GM12878 (cell line): ENCODE data around the gene RHAG. TPM values are rescaled to one million over a fixed set of nuclear protein-coding genes. Genes with fewer than 3 reads are reported as not detected.

Source experiments
- polyA plus RNA-seq, 11 experiments: library from polyadenylated mRNA; depleted of rRNA in 4 of 11; unstranded in 6 of 11; stranded (reverse) in 5 of 11; fragments of >200 nt; fragmentation: Nextera tagmentation in 4 of 11; fragmentation: Illumina TruSeq in 1 of 11; extraction: Ambion mirVana in 4 of 11; extraction: Trizol in 1 of 11; gene quantifications; 1 replicate in 1 of 11; 2 replicates in 10 of 11; pipeline versions ENCODE4 v1.2.1 to v1.2.3, GENCODE V29; 2011 to 2016; ENCODE audit warnings: inconsistent platforms in 2 of 11, missing spikeins in 2 of 11, low read depth in 1 of 11
- total RNA-seq, 4 experiments: library from RNA; depleted of rRNA in 3 of 4; stranded (reverse); fragments of >200 nt in 3 of 4; fragmentation: Illumina TruSeq in 1 of 4; extraction: Trizol in 1 of 4; gene quantifications; 2 replicates each; pipeline versions ENCODE4 v1.2.1 to v1.2.3, GENCODE V29; 2013 to 2021

The RHAG gene
- total and polyA plus RNA-seq, 10 of the 15 experiments (the other 5 are each of a cell fraction or from before 2014, with no cell fraction given), result 0.06 to 0.18 (median 0.10) TPM; not detected in 6

Other genes starting within 250 kb of the RHAG start
Only the 7 nearest of the 8 such genes appear.
- gene MMUT, start 173.6 kb downstream of the RHAG start, total RNA-seq (2014; rRNA removed), result 6.4 and 6.6 TPM in 2 replicates
- 12.2 and 12.9 TPM in 2 replicates for gene MMUT, start 173.6 kb downstream of the RHAG start, total RNA-seq (2014; rRNA removed; fragmentation: Illumina TruSeq; extraction: Trizol)
- gene MMUT, start 173.6 kb downstream of the RHAG start, total RNA-seq (2021), result 11.1 and 12.0 TPM in 2 replicates
- gene MMUT, start 173.6 kb downstream of the RHAG start, polyA plus RNA-seq (2011; rRNA removed), result 15.3 and 24.6 TPM in 2 replicates
- 13.1 and 15.5 TPM in 2 replicates for gene MMUT, start 173.6 kb downstream of the RHAG start, polyA plus RNA-seq (2014; fragmentation: Illumina TruSeq; extraction: Trizol)
- 10 to 100 TPM; 13.8 to 14.4 TPM for gene MMUT, start 173.6 kb downstream of the RHAG start, polyA plus RNA-seq (2014; fragmentation: Nextera tagmentation; extraction: Ambion mirVana)
- gene MMUT, start 173.6 kb downstream of the RHAG start, polyA plus RNA-seq (2014; rRNA removed), result 7.9 and 10.1 TPM in 2 replicates
- 10 to 100 TPM; 20.7 to 21.5 TPM for gene MMUT, start 173.6 kb downstream of the RHAG start, polyA plus RNA-seq (2016; fragmentation: Nextera tagmentation; extraction: Ambion mirVana)
- 9.6 and 11.6 TPM in 2 replicates for gene CENPQ, start 173.5 kb downstream of the RHAG start, total RNA-seq (2014; rRNA removed)
- gene CENPQ, start 173.5 kb downstream of the RHAG start, total RNA-seq (2014; rRNA removed; fragmentation: Illumina TruSeq; extraction: Trizol), result 15.9 and 16.8 TPM in 2 replicates
- gene CENPQ, start 173.5 kb downstream of the RHAG start, total RNA-seq (2021), result 9.6 and 10.8 TPM in 2 replicates
- 17.7 and 34.4 TPM in 2 replicates for gene CENPQ, start 173.5 kb downstream of the RHAG start, polyA plus RNA-seq (2011; rRNA removed)
- gene CENPQ, start 173.5 kb downstream of the RHAG start, polyA plus RNA-seq (2014; fragmentation: Illumina TruSeq; extraction: Trizol), result 18.7 and 21.7 TPM in 2 replicates
- 10 to 100 TPM; 23.6 to 34.2 TPM for gene CENPQ, start 173.5 kb downstream of the RHAG start, polyA plus RNA-seq (2014; fragmentation: Nextera tagmentation; extraction: Ambion mirVana)
- gene CENPQ, start 173.5 kb downstream of the RHAG start, polyA plus RNA-seq (2014; rRNA removed), result 6.9 and 7.4 TPM in 2 replicates
- gene CENPQ, start 173.5 kb downstream of the RHAG start, polyA plus RNA-seq (2016; fragmentation: Nextera tagmentation; extraction: Ambion mirVana), result 10 to 100 TPM; 17.8 to 19.0 TPM
- not detected in 2 replicates for gene GLYATL3, start 136.9 kb downstream of the RHAG start, total RNA-seq (2014; rRNA removed)
- not detected in 2 replicates for gene GLYATL3, start 136.9 kb downstream of the RHAG start, total RNA-seq (2014; rRNA removed; fragmentation: Illumina TruSeq; extraction: Trizol)
- gene GLYATL3, start 136.9 kb downstream of the RHAG start, total RNA-seq (2021), result not detected in 2 replicates
- not detected in 2 replicates for gene GLYATL3, start 136.9 kb downstream of the RHAG start, polyA plus RNA-seq (2011; rRNA removed)
- not detected in 2 replicates for gene GLYATL3, start 136.9 kb downstream of the RHAG start, polyA plus RNA-seq (2014; fragmentation: Illumina TruSeq; extraction: Trizol)
- gene GLYATL3, start 136.9 kb downstream of the RHAG start, polyA plus RNA-seq (2014; fragmentation: Nextera tagmentation; extraction: Ambion mirVana), result not detected
- not detected in 2 replicates for gene GLYATL3, start 136.9 kb downstream of the RHAG start, polyA plus RNA-seq (2014; rRNA removed)
- gene GLYATL3, start 136.9 kb downstream of the RHAG start, polyA plus RNA-seq (2016; fragmentation: Nextera tagmentation; extraction: Ambion mirVana), result not detected
- not detected in 2 replicates for gene C6orf141, start 86.2 kb downstream of the RHAG start, total RNA-seq (2014; rRNA removed)
- gene C6orf141, start 86.2 kb downstream of the RHAG start, total RNA-seq (2014; rRNA removed; fragmentation: Illumina TruSeq; extraction: Trizol), result not detected in 2 replicates
- not detected in 2 replicates for gene C6orf141, start 86.2 kb downstream of the RHAG start, total RNA-seq (2021)
- 0.05 TPM in 1 of 2 replicates, not detected in the other for gene C6orf141, start 86.2 kb downstream of the RHAG start, polyA plus RNA-seq (2011; rRNA removed)
- gene C6orf141, start 86.2 kb downstream of the RHAG start, polyA plus RNA-seq (2014; fragmentation: Illumina TruSeq; extraction: Trizol), result not detected in 2 replicates
- not detected for gene C6orf141, start 86.2 kb downstream of the RHAG start, polyA plus RNA-seq (2014; fragmentation: Nextera tagmentation; extraction: Ambion mirVana)
- gene C6orf141, start 86.2 kb downstream of the RHAG start, polyA plus RNA-seq (2014; rRNA removed), result 0.19 TPM in 1 of 2 replicates, not detected in the other
- not detected for gene C6orf141, start 86.2 kb downstream of the RHAG start, polyA plus RNA-seq (2016; fragmentation: Nextera tagmentation; extraction: Ambion mirVana)
- gene CRISP2, start 76.7 kb upstream of the RHAG start, total RNA-seq (2014; rRNA removed), result not detected in 2 replicates
- gene CRISP2, start 76.7 kb upstream of the RHAG start, total RNA-seq (2014; rRNA removed; fragmentation: Illumina TruSeq; extraction: Trizol), result not detected in 2 replicates
- gene CRISP2, start 76.7 kb upstream of the RHAG start, total RNA-seq (2021), result not detected in 2 replicates
- gene CRISP2, start 76.7 kb upstream of the RHAG start, polyA plus RNA-seq (2011; rRNA removed), result not detected in 2 replicates
- gene CRISP2, start 76.7 kb upstream of the RHAG start, polyA plus RNA-seq (2014; fragmentation: Illumina TruSeq; extraction: Trizol), result not detected in 2 replicates
- not detected for gene CRISP2, start 76.7 kb upstream of the RHAG start, polyA plus RNA-seq (2014; fragmentation: Nextera tagmentation; extraction: Ambion mirVana)
- not detected in 2 replicates for gene CRISP2, start 76.7 kb upstream of the RHAG start, polyA plus RNA-seq (2014; rRNA removed)
- not detected for gene CRISP2, start 76.7 kb upstream of the RHAG start, polyA plus RNA-seq (2016; fragmentation: Nextera tagmentation; extraction: Ambion mirVana)
- gene CRISP3, start 107.5 kb upstream of the RHAG start, total RNA-seq (2014; rRNA removed), result not detected in 2 replicates
- gene CRISP3, start 107.5 kb upstream of the RHAG start, total RNA-seq (2014; rRNA removed; fragmentation: Illumina TruSeq; extraction: Trizol), result not detected in 2 replicates
- not detected in 2 replicates for gene CRISP3, start 107.5 kb upstream of the RHAG start, total RNA-seq (2021)
- not detected in 2 replicates for gene CRISP3, start 107.5 kb upstream of the RHAG start, polyA plus RNA-seq (2011; rRNA removed)
- gene CRISP3, start 107.5 kb upstream of the RHAG start, polyA plus RNA-seq (2014; fragmentation: Illumina TruSeq; extraction: Trizol), result not detected in 2 replicates
- not detected for gene CRISP3, start 107.5 kb upstream of the RHAG start, polyA plus RNA-seq (2014; fragmentation: Nextera tagmentation; extraction: Ambion mirVana)
- not detected in 2 replicates for gene CRISP3, start 107.5 kb upstream of the RHAG start, polyA plus RNA-seq (2014; rRNA removed)
- not detected for gene CRISP3, start 107.5 kb upstream of the RHAG start, polyA plus RNA-seq (2016; fragmentation: Nextera tagmentation; extraction: Ambion mirVana)
- gene PGK2, start 150.4 kb upstream of the RHAG start, total RNA-seq (2014; rRNA removed), result not detected in 2 replicates
- gene PGK2, start 150.4 kb upstream of the RHAG start, total RNA-seq (2014; rRNA removed; fragmentation: Illumina TruSeq; extraction: Trizol), result not detected in 2 replicates
- not detected in 2 replicates for gene PGK2, start 150.4 kb upstream of the RHAG start, total RNA-seq (2021)
- gene PGK2, start 150.4 kb upstream of the RHAG start, polyA plus RNA-seq (2011; rRNA removed), result not detected in 2 replicates
- gene PGK2, start 150.4 kb upstream of the RHAG start, polyA plus RNA-seq (2014; fragmentation: Illumina TruSeq; extraction: Trizol), result not detected in 2 replicates
- gene PGK2, start 150.4 kb upstream of the RHAG start, polyA plus RNA-seq (2014; fragmentation: Nextera tagmentation; extraction: Ambion mirVana), result not detected
- gene PGK2, start 150.4 kb upstream of the RHAG start, polyA plus RNA-seq (2014; rRNA removed), result not detected in 2 replicates
- not detected for gene PGK2, start 150.4 kb upstream of the RHAG start, polyA plus RNA-seq (2016; fragmentation: Nextera tagmentation; extraction: Ambion mirVana)